ENCODE results near the gene SPATA13. TPM values are rescaled to one million over a fixed set of nuclear protein-coding genes. Genes with fewer than 3 reads are reported as not detected.

The SPATA13 gene
- total and polyA plus RNA-seq, 2 donors (not counting 3 experiments of a cell fraction or from before 2014, with no cell fraction given): 6.6 to 12.9 TPM

DNA sequence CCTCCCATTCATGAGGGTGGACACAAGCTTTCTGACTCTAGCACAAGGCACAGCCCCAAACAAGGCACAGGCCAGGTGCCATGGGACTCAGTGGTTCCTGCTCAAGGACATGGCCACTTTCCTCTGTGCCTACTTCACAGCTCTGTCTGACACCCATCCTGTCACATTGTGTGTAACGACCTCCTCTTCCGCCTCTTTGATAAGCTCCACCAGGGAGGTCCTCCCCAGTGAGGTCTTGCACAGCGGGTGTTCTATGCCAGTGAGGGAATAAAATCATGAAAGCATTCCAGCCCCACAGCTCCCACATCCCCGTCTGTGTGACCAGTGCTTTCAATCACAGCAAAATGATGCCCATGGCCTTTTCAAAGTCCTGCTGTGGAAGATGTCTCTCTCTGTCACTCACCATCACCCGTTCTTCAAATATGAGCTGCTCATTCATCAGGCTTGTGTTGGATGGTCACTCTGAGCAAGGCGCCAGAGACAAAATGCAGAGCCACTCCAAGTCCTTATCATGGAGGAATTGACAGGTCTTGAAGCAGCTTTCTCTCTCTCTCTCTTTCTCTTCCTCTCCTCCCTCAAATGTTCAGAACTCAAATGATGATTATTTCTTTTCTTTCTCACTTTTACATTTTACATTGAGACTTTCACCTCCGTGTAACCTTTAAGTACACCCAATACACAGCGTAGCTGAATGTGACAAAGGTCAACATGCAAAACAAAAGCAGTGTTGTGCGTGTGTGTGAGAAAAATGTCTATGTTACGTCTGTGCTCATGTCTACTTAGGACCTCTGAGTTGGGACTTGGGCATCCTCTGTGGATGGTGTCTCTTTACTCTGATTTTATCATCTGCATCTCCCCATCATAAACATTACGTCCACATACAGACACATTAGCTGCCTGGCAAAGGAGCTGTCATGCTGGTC lies 8.0 kb upstream of the SPATA13 start:
- H3K4me3 ChIP-seq (replicated peaks in 1 of 3; ENCODE audit: insufficient read depth in 1 of 3, low read depth in 1 of 3, low read length in 3 of 3): no peak overlapping the region
- no peak overlapping the region for H3K27ac ChIP-seq (ENCODE audit: insufficient read depth, low read depth, low read length)
- no peaks in the 10 kb centered on the region for H3K27me3 ChIP-seq (ENCODE audit: control insufficient read depth in 2 of 2, insufficient read depth in 2 of 2, low read length in 2 of 2)
- dilution Hi-C loops (cut with MboI; ENCODE audit: extremely low pct_ligation_motif_present, low sequenced_read_pairs): no loop called here
- intact Hi-C loops (cut with micrococcal nuclease): no loop called here
- no peaks in the 10 kb centered on the region for H3K79me2 ChIP-seq (ENCODE audit: control insufficient read depth, insufficient read depth, low read length)
- DNase-seq (ENCODE audit: low read depth, low spot score): no peak
- CTCF ChIA-PET: interaction anchor here (1.1 to 2.1 kb wide), 3 partner anchors 8 to 132 kb away, joined by 4 to 8 read pairs (median 7); partner anchors contain the start of gene SPATA13
- H3K9me3 ChIP-seq (replicated peaks; ENCODE audit: control insufficient read depth, insufficient read depth, low read length): no peaks in the 10 kb centered on the region
- TF ChIP-seq JUN (IDR thresholded peaks at IDR 0.05; ENCODE audit: borderline replicate concordance, insufficient read depth, insufficient read length, low read depth) (no peak), POLR2AphosphoS5 (IDR thresholded peaks at IDR 0.05; ENCODE audit: insufficient read depth, low read depth, low read length) (no peak), MYC (IDR thresholded peaks at IDR 0.05; ENCODE audit: low read depth, low read length) (no peak), EZH2 (IDR thresholded peaks at IDR 0.05; ENCODE audit: borderline replicate concordance, low read depth, low read length, severe bottlenecking) (no peak), POLR2A (IDR thresholded peaks at IDR 0.05; ENCODE audit: low read depth, low read length) (no peak), FOS (IDR thresholded peaks at IDR 0.05; ENCODE audit: borderline replicate concordance, insufficient read depth, low read length) (no peak), GATA2 (IDR thresholded peaks at IDR 0.05; ENCODE audit: insufficient read depth, insufficient read length, low read depth, low read length) (no peak)
- TF ChIP-seq, protein P1, sequence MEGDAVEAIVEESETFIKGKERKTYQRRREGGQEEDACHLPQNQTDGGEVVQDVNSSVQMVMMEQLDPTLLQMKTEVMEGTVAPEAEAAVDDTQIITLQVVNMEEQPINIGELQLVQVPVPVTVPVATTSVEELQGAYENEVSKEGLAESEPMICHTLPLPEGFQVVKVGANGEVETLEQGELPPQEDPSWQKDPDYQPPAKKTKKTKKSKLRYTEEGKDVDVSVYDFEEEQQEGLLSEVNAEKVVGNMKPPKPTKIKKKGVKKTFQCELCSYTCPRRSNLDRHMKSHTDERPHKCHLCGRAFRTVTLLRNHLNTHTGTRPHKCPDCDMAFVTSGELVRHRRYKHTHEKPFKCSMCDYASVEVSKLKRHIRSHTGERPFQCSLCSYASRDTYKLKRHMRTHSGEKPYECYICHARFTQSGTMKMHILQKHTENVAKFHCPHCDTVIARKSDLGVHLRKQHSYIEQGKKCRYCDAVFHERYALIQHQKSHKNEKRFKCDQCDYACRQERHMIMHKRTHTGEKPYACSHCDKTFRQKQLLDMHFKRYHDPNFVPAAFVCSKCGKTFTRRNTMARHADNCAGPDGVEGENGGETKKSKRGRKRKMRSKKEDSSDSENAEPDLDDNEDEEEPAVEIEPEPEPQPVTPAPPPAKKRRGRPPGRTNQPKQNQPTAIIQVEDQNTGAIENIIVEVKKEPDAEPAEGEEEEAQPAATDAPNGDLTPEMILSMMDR (IDR thresholded peaks at IDR 0.05; ENCODE audit: extremely low read depth in 1 of 2, insufficient read depth in 1 of 2, low read depth in 1 of 2, low read length in 2 of 2): no peak
- TF ChIP-seq, protein P2, sequence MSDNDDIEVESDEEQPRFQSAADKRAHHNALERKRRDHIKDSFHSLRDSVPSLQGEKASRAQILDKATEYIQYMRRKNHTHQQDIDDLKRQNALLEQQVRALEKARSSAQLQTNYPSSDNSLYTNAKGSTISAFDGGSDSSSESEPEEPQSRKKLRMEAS (IDR thresholded peaks at IDR 0.05; ENCODE audit: insufficient read depth, insufficient read length): no peak
- no peak overlapping the region for H3K9ac ChIP-seq (replicated peaks; ENCODE audit: extremely low read depth, insufficient read depth, low read length)
- H3K4me1 ChIP-seq (ENCODE audit: control insufficient read depth, extremely low read depth, insufficient read depth, low read length): peaks cover 17% of the 10 kb centered on the region
- H4K20me1 ChIP-seq (replicated peaks; ENCODE audit: control insufficient read depth, extremely low read depth, insufficient read depth, low read length): no peaks in the 10 kb centered on the region
- no peak overlapping the region for H2AFZ ChIP-seq (ENCODE audit: low read depth, low read length)
- BruUV-seq (replicated peaks): no TSS peak
- POLR2A ChIA-PET: no interaction called here
- no peaks in the 10 kb centered on the region for H3K9me1 ChIP-seq (replicated peaks; ENCODE audit: control insufficient read depth, extremely low read depth, insufficient read depth, low read length)
- no peak overlapping the region for H3K4me2 ChIP-seq (ENCODE audit: insufficient read depth, low read length)
- no peaks in the 10 kb centered on the region for H3K36me3 ChIP-seq (ENCODE audit: control insufficient read depth in 2 of 2, extremely low read depth in 1 of 2, insufficient read depth in 2 of 2, low read length in 2 of 2)
- no peak for FAIRE-seq

All from endothelial cell of umbilical vein (primary cell).